ENCODE measurements around the gene RNASE9.

DNA sequence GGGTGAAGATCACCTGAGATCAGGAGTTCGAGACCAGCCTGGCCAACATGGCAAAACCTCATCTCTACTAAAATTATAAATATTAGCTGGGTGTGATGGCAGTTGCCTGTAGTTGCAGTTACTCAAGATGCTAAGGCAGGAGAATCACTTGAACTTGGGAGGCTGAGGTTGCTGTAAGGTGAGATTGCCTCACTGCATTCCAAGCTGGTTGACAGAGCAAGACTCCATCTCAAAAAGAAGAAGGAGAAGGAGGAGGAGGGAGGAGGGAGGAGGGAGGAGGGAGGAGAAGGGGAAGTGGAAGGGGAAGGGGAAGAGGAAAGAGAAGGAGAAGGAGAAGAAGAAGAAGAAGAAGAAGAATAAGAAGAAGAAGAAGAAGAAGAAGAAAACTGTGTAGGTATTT is 38.5 kb downstream of the RNASE9 start:
- TF ChIP-seq, protein P1, sequence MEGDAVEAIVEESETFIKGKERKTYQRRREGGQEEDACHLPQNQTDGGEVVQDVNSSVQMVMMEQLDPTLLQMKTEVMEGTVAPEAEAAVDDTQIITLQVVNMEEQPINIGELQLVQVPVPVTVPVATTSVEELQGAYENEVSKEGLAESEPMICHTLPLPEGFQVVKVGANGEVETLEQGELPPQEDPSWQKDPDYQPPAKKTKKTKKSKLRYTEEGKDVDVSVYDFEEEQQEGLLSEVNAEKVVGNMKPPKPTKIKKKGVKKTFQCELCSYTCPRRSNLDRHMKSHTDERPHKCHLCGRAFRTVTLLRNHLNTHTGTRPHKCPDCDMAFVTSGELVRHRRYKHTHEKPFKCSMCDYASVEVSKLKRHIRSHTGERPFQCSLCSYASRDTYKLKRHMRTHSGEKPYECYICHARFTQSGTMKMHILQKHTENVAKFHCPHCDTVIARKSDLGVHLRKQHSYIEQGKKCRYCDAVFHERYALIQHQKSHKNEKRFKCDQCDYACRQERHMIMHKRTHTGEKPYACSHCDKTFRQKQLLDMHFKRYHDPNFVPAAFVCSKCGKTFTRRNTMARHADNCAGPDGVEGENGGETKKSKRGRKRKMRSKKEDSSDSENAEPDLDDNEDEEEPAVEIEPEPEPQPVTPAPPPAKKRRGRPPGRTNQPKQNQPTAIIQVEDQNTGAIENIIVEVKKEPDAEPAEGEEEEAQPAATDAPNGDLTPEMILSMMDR (IDR thresholded peaks at IDR 0.05) = no peak
- TF ChIP-seq POLR2AphosphoS5 (IDR thresholded peaks at IDR 0.05) (no peak), POLR2A (IDR thresholded peaks at IDR 0.05; ENCODE audit: low read depth) (no peak), EP300 (IDR thresholded peaks at IDR 0.05) (no peak)

Data from esophagus muscularis mucosa (tissue), 4 donors.